ENCODE results near the gene MAST4.

MAST4 gene

DNA sequence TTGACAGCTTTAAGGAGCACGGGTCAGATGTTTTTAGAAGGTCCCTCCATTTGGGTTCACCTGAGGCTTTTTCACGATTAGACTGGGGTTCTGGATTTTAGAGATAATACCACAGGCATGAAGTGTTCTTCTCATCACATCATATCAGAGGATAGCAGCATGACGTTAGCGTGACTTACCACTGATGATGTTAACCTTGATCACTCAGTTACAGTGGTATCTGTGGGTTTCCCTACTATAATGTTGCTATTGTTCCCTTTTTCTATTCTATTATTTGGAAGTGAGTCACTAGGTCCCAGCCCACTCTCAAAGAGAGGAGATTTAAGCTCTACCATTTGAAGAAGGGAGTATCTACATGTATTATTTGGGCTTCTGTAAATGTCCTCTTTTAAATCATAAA, 300.0 kb downstream of the MAST4 start:
- DNase-seq (ENCODE audit: low read depth in 2 of 2, low spot score in 1 of 2) = no peak

DNA sequence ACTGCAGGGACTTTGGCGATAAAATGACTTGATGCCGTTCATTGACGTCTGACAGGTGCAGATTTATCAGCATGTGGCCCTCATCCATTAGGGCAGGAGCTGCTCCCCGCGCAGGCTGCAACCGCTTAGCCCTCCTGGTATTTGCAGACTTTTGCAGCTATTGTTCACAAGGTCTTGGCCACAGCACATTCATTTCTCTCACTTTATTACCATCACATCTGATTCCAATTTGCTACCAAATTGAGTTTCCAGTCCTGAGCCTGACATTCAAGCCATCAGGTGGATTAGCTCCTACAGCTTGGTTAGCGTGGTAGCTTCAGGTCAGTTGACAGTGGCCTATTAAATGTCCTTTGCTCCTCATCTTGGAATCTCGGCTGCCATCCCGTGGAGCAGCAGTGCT, 301.2 kb downstream of the MAST4 start:
- no peak for DNase-seq (ENCODE audit: low read depth in 2 of 2, low spot score in 1 of 2)

DNA sequence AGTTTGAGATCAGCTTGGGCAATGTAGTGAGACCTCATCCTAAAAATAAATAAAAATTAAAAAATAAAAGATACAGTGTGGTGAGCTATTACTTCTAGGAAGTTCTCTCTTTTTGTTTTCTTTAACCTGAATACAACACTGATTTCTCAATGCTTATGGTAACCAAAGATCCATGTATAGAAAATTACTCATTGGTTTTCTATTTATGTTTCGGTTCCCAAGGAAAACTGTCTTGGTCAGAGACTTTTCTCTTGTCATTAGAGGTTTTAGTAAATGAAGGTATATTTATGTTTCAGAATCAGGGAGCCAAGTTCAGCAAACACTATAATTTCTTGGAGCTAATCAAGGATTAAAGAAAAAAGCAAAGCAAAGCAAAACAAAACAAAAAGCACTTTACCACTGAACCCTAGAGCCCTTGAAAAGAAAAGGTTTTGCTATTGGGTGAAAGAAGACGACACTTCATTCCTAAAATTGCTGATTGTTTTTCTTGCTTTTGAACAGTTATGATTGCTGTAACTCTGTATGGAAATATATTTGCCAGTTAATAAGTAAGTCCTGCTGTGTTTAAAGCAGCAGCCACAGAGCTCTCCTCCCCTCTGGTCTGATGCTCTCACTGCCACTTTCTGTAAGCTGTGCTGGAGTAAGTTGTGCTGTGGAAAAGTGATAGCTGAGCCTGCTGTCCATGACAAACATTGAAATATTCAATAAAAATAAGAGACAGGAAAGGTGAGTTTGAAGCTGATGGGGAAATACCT, 302.2 kb downstream of the MAST4 start:
- DNase-seq (ENCODE audit: low read depth in 2 of 2, low spot score in 1 of 2) = no peak

DNA sequence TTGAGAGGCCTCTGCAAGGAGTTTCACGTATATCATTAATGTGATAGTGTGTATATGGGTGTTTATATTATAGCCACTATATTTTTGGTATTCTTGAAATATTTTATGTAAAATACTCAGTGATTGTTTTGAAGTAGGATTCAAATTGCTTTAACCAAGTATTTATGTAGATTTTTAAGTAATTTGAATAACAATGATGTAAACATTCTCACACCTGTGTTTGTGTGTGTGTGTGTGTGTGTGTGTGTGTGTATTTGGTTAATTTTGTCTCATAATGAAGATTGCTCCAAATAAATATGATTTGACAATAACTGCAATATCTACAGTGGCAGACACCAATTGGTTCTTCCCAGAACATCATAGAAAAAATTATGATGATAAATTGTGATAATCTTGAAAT, 307.0 kb downstream of the MAST4 start:
- no peak for DNase-seq (ENCODE audit: low read depth in 2 of 2, low spot score in 1 of 2)

DNA sequence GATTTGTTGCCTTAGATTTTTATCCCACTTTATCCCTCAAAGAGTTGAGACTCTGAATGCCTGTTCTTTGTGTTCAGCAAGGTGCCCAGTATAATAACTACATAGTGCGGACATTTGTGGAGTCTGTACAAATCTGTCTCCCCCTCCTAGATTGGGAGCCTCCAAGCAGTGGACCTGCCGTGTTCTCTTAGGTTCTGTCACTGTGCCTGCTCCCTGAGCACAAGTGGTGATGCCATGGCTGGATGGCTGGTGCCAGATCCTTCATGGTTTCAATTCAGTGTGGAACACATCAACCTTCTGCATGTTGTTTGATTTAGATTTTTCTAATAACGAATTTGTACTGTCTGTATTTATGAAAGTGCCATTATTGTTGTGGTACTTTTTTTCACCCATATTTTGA, 307.5 kb downstream of the MAST4 start:
- DNase-seq (ENCODE audit: low read depth in 2 of 2, low spot score in 1 of 2) = no peak

DNA sequence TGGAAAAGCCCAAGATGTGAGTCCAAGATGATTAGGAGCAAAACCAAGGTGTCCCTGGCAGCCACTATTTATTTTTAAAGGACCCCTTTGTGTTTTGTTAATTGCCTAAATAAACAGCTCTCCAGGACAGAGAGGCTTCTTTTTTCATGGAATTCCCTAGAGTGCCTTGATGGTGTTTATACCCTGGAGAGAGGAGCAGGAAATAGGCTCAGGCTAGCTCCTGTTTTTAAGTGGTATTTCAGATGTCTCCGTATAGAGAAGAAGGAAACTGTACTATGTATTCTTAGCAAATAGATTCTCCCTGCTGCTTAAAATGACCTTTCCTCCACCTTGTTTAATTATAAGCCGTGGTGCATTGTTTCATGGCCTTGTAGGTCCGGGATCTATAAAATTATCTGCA, 308.0 kb downstream of the MAST4 start:
- no peak for DNase-seq (ENCODE audit: low read depth in 2 of 2, low spot score in 1 of 2)

DNA sequence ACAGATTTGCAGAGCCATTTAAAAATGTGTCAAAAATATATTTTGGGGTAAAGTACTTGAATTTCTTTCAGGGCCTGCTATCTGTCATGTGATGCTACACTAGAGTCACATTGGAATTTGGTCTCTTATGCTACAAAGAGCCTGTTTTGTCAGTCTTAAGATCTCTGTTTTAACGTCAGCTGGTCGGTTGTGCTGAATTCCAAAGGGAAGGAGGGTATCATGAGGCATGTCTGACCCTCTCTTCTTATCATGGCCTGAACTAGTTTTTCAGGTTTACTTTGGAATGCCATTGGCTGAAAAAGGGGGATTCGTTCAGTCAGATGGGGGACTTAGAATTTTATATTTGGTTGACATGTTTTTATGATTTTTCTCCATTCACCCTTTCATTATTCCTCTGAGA, 309.8 kb downstream of the MAST4 start:
- no peak for DNase-seq (ENCODE audit: low read depth in 2 of 2, low spot score in 1 of 2)

DNA sequence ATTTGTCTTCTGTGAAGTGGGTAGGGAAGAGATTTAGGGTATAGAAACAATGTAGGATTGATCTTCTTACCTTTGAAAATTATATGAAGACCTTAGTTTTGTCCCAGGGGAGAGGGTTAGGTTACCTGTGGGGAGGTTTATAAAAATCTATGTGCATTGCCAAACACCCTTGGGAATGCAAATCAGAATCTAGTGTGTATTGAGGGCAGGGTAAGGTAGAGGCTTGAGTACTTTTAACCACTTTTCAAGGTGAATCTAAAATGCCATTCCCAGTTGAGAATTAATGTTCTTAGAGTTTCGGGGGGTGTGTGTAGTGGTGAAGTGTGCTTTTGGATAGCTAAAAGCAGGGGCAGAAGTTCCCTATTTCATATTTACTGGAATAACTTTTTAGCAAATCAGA, 312.0 kb downstream of the MAST4 start:
- no peak for DNase-seq (ENCODE audit: low read depth in 2 of 2, low spot score in 1 of 2)

DNA sequence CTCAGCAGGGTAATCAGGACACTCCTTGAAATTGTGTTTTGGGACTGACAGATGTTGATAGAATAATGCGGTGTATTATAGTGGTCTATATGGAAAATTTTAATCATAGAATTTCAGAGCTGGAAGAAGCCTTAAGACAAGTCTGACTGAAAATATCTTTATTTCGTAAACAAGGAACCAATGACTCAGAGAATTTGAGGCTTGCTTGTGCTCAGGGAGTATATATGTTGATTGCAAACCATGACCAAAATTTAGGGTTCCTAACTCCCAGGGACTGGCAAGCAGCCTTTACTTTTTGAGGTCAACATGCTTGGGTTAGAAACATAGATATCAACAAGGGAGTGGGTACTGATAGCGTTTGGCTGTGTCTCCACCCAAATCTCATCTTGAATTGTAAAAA, 313.2 kb downstream of the MAST4 start:
- DNase-seq (ENCODE audit: low read depth in 2 of 2, low spot score in 1 of 2) = no peak

DNA sequence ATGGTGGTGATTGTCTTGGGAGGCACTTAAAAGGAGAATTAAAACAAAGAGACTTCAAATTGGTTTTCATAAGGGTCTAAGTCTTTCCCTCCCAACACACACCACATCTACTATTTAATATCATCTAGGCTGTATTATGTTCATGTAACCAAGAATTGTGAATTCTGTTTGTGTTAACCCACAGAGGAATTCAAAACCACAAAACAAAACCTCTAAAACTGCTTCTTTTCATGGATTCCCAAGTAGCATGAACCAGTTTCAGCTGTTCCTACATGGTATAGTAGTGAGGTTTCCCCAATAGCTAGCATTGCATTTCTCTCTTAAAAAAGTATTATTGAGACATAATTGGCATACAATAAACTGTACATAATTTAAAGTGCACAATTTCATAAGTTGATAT, 316.6 kb downstream of the MAST4 start:
- no peak for DNase-seq (ENCODE audit: low read depth in 2 of 2, low spot score in 1 of 2)

DNA sequence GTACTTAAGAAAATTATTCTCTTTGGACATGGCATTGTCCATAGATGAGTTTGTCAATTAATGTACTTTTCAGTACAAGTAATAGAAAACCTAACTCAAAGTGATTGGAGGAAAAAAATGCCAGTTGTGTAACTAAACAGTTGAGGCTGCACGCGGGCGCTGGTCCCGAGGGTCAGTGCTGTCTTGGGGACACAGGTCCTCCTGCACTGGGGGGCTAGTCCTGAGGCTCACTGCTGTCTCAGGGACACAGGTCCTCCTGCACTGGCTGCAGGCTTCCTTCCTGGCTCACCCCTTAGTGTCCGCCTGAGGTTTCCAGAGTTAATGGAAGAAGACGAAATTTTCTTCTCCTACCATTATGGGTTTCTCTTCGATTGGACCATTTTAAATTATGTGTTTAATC, 319.3 kb downstream of the MAST4 start:
- DNase-seq (ENCODE audit: low read depth in 2 of 2, low spot score in 1 of 2) = no peak

DNA sequence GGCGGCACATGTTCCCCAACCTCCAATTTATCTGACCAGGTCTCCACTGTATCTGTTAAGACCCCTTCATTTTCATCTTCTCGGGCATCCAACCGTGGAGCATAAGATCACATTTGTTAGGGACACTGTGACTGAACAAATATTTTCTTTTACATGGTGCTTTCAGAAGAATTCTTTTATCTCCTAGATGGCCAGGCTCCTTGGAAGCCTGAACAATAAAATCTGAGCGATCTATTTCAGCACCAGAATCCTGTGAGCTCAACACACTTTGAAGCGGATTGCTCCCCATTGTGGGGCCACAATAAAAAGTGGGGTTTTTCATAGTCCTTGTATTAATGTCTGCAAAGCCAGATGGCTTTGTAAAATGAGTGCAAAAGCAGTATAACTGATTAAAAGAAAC, 326.7 kb downstream of the MAST4 start:
- DNase-seq (ENCODE audit: low read depth in 2 of 2, low spot score in 1 of 2) = no peak

DNA sequence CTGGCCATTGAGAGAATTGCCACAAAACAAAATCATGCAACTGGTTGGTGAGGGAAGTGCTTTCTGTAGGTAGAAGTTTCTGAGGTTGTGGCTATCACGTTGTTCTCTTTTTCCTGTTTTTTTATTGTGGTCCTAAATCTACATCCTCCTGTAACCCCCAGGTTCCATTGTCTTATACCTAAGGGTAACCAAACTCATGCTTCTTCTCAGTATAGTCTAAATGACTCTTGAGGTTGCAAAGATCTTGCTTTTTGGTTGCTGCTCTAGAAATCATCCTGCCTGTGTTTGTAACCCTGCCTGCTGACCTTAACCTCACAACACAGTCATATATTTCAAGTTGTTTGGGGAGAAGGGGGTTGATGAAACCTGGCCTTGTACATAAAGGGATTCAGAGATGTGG, 327.3 kb downstream of the MAST4 start:
- DNase-seq (ENCODE audit: low read depth in 2 of 2, low spot score in 1 of 2) = no peak

DNA sequence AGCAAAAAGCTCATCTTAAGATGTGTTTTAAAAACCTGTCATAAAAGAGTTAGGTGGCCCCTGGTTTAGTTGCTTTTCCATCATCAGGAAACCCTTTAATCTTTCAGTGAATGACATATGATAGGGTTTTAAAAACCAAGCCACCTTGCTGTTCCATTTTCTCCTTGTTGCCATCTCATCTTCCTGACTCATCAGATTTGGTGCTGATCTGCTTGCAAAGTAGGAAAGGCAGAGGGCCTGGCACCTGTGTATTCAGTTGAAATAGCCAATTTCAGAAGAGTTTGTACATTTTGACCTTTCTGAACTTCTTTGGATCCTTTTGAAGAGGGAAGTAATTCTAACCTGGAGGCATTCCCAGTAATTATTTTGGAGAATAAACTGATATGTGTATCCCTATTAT, 327.7 kb downstream of the MAST4 start:
- no peak for DNase-seq (ENCODE audit: low read depth in 2 of 2, low spot score in 1 of 2)

DNA sequence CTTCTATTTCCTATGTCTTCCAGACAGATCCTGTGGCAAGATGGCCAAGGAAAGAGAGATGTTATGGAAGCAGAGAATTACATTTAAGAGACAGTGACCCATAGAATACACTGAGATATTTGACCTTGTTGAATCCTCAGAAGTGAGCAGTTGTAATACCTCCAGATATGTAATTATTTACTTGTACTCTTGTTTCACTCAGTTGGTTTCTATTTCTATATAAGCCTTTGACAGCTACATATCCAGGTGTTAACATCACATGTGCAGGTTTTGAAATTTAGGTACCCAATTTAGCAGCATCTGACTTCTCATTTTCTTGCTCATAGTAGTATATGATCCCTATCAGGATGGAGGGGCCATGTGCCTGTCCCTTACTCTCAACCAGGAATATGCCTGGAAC, 330.9 kb downstream of the MAST4 start:
- no peak for DNase-seq (ENCODE audit: low read depth in 2 of 2, low spot score in 1 of 2)

DNA sequence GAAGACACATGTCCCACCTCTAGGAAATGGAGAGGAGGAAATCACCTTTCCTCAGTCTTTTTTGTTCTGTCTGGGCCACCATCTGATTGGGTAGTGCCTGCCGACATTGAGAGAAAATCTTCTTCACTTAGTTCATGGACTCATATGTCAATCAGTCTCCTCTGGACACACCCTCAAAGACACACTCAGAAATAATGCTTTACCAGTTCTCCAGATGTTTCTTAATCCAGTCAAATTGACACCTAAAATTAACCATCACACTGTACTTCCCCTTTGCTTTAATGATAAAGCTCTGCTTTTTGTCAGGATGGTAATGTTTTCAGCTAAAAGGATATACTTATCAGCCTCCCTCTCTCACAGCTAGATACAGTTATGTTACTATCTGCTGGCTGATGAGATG, 333.1 kb downstream of the MAST4 start:
- DNase-seq (ENCODE audit: low read depth in 2 of 2, low spot score in 1 of 2) = no peak

DNA sequence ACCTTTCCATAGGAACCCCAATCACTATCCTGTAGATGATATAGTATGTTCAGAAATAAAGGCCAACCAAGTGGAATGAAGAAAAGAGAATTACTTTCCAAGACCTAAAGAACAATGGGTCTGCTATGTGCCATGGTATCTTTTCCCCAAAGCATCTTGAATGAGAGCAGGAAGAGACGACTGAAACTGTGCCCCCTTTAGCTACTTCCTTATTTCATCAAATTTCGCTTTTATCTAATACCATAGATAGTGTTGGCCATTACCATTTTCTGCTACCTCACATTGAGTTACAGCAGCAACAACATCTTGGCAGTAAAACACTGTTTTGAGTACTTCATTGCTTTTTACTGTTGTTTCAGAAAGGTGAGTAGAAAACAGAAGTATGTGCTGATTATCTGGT, 333.8 kb downstream of the MAST4 start:
- no peak for DNase-seq (ENCODE audit: low read depth in 2 of 2, low spot score in 1 of 2)

DNA sequence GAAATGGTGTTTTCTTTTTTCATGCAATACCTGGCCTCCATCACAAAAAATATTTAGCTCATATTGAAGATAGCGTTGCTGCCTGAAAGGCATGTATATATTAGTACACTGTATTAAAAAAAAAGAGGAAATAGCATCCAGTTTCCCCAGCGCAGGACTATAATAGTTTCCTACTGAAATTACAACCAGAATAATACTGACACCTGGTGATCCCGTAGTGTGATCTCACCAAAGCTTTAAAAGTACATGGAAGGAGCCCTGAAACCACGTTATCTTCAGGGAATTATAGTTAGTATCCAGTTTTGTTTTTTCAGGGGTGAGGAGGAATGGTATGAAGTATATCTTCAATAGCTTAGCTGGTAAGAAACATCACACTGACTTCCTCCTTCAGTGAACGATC, 335.5 kb downstream of the MAST4 start:
- DNase-seq (ENCODE audit: low read depth in 2 of 2, low spot score in 1 of 2) = no peak

DNA sequence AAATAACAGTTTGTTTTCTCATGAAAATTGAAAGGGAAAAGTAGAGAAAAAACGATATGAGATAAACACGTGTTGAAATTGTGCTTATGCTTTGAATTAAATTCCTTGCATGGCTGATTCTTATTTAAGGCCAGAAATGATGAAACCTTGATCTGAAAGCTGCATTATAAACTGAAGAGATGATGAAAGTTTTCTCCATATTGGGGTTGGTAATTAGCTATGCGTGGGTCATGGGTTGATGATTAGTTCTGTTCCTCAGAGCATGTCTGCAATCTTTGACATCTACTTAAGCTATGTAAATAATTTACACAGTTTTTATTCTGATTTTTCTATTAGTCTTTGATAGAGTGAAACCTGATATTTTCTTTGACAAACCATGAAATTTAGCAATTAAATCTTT, 336.3 kb downstream of the MAST4 start:
- DNase-seq (ENCODE audit: low read depth in 2 of 2, low spot score in 1 of 2) = no peak

DNA sequence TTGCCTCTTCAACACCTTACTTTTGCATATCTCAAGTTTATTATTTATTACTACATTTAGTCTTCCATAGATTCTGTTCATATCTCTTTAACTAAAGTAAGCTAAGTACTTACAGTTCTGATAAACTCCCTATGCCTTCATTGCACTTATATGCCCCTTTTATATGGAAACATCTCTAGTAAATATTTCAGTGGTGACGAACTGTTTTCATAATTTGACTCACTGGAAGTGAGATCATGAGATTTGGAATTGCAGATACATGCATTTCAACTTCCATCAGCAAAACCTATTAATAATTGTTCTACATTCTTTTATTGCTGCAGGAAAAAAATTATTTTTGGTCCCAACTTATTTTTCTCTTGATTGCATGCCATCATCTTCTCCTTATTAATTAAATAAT, 336.9 kb downstream of the MAST4 start:
- DNase-seq (ENCODE audit: low read depth in 2 of 2, low spot score in 1 of 2) = no peak

DNA sequence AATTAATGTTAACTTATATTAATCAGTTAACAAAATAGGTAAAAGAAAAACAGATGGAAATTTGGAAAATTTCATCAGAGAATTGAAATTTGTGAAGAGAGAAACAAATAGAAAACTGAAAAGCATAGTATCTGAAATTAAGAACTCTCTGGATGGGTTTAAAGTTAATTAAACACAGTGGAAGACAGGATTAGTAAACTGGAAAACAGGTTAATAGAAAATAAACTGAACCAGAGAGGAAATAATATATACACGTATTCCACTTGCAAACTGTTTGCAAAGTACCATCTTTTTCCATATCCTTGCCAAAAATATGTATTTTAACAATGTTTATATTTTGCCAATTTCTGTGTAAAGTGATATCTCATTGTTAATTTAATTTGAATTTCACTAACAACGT, 342.9 kb downstream of the MAST4 start:
- no peak for DNase-seq (ENCODE audit: low read depth in 2 of 2, low spot score in 1 of 2)

DNA sequence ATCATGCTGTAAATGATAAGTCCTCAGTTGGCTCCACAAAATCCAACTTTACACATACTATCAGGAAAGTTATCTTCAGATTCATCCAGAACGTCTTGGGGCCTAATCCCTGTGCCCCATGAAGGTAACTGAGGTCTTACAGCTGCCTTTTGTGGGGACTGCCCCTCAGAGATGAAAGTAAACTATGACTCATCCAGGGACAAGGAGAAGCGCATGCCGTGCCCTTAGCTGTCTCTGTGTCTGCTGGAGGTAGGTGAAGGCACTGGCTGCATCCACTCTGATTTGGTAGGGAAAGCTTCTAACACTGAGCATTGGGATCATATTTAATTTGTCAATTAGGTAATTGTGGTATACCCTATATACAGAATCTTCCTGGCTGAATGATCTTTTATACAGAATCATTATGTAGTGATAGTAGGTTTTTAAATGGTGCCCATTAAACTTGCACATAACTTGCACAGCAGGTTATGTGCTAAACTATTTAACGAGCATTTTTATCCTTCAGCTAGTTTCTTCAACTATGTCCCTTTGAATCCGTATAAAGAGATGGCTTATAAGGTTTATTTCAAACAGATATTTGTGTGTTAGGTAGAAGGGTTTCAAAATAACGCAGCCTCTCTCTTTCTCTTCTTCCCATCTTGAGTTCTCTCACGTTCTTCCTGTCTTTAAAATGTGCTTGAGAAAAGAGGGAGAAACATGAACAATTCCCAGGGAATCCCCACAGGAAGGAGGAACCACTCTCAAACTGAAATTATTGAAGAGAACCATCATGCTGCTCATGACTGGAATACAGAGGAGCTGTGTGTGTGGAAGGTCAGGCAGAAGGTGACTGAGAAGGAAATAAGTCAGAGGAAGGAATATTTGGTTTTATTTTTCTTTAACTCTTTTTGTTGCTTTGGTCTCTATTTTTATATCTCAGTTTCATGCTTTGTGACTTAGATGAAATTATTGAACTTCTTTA, 349.5 kb downstream of the MAST4 start:
- DNase-seq (ENCODE audit: low read depth in 2 of 2, low spot score in 1 of 2) = no peak

DNA sequence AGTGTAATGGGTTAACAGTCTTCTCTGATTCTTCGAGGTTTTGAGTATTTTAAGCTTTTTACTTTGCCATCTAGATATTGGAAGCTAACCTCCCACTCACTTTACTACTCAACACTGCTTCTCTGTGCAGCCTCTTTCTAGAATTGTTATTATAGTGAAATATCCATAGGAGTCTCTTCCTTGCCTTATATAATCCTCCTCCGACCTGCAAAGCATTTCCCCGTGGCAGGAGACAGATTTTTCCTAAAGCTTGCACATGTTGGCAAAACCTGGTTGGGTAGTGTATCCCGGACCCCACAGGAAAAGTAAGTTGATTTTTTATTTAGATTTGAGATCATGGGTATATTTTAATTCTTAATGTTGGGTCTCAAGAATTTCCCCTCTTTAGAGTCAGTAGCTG, 351.3 kb downstream of the MAST4 start:
- no peak for DNase-seq (ENCODE audit: low read depth in 2 of 2, low spot score in 1 of 2)
